RWPE2 (cell line): ENCODE measurements around the gene ATCAY.
"Not testable (repeated sequence)": the region's sequence is repeated elsewhere in the genome, so short reads cannot be mapped to it uniquely, and the experiment has no call there.

Source experiments
- ATAC-seq: fragments of 200-7000 bp; cut with Tn5 transposase; 3 replicates; pipeline ENCODE4 v1.9.1; 2021; ENCODE audit warnings: low read depth
- DNase-seq: peaks from one replicate; pipeline ENCODE4 v3.0.0-alpha.2; 2020; ENCODE audit warnings: low spot score
- H3K27ac ChIP-seq: fragments of 450-650 bp; 2 replicates; pipeline ENCODE4 v1.5.1; 2017; ENCODE audit warnings: mild to moderate bottlenecking; ENCODE audit not compliant: poor library complexity, severe bottlenecking
- H3K27me3 ChIP-seq: fragments of 250-450 bp; sonication (Bioruptor Pico); 2 replicates; pipeline ENCODE4 v1.5.1; 2021; ENCODE audit warnings: mild to moderate bottlenecking, moderate library complexity; ENCODE audit not compliant: insufficient read depth, poor library complexity, severe bottlenecking
- H3K36me3 ChIP-seq: fragments of 250-450 bp; sonication (Bioruptor Pico); 2 replicates; pipeline ENCODE4 v1.5.1; 2020; ENCODE audit warnings: low read depth, mild to moderate bottlenecking, moderate library complexity
- H3K4me1 ChIP-seq: fragments of 250-450 bp; sonication (Bioruptor Pico); 2 replicates; pipeline ENCODE4 v1.5.1; 2021; ENCODE audit warnings: mild to moderate bottlenecking, moderate library complexity; ENCODE audit not compliant: insufficient read depth, poor library complexity, severe bottlenecking
- H3K4me3 ChIP-seq: fragments of 250-450 bp; sonication (Bioruptor Pico); 2 replicates; pipeline ENCODE4 v1.5.1; 2021; ENCODE audit warnings: mild to moderate bottlenecking, moderate library complexity; ENCODE audit not compliant: severe bottlenecking
- H3K9me3 ChIP-seq: fragments of 250-450 bp; sonication (Bioruptor Pico); 2 replicates; pipeline ENCODE4 v1.5.1; 2021; ENCODE audit warnings: mild to moderate bottlenecking, moderate library complexity; ENCODE audit not compliant: severe bottlenecking
- TF ChIP-seq, protein P1 (sequence below): fragments of 450-650 bp; IDR thresholded peaks from one replicate; pipeline ENCODE4 v1.5.1; 2017; ENCODE audit warnings: mild to moderate bottlenecking, moderate library complexity; ENCODE audit not compliant: poor library complexity, severe bottlenecking

Gene ATCAY

DNA sequence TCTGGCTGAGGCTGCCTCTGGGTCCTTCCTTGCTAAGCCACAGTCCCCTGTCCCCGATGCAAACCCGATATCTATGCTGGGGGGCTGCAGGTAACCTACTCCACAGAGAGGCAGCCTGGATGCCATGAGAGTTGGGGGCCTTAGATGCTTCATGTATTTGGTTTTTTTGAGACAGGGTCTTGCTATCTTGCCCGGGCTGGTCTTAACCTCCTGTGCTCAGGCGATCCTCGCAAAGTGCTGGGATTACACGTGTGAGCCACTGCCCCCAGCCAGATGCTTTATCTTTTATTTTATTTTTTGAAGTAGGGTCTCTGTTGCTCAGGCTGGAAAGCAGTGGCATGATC, 1.5 kb downstream of the ATCAY start:
- no peak overlapping the region for H3K4me3 ChIP-seq
- no peaks in the 10 kb centered on the region for H3K4me1 ChIP-seq
- TF ChIP-seq, protein P1, sequence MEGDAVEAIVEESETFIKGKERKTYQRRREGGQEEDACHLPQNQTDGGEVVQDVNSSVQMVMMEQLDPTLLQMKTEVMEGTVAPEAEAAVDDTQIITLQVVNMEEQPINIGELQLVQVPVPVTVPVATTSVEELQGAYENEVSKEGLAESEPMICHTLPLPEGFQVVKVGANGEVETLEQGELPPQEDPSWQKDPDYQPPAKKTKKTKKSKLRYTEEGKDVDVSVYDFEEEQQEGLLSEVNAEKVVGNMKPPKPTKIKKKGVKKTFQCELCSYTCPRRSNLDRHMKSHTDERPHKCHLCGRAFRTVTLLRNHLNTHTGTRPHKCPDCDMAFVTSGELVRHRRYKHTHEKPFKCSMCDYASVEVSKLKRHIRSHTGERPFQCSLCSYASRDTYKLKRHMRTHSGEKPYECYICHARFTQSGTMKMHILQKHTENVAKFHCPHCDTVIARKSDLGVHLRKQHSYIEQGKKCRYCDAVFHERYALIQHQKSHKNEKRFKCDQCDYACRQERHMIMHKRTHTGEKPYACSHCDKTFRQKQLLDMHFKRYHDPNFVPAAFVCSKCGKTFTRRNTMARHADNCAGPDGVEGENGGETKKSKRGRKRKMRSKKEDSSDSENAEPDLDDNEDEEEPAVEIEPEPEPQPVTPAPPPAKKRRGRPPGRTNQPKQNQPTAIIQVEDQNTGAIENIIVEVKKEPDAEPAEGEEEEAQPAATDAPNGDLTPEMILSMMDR = no peak
- no peaks in the 10 kb centered on the region for H3K9me3 ChIP-seq
- H3K27me3 ChIP-seq = peaks cover 22% of the 10 kb centered on the region
- ATAC-seq (no peak), DNase-seq (no peak)
- H3K27ac ChIP-seq = no peak overlapping the region
- no peaks in the 10 kb centered on the region for H3K36me3 ChIP-seq

DNA sequence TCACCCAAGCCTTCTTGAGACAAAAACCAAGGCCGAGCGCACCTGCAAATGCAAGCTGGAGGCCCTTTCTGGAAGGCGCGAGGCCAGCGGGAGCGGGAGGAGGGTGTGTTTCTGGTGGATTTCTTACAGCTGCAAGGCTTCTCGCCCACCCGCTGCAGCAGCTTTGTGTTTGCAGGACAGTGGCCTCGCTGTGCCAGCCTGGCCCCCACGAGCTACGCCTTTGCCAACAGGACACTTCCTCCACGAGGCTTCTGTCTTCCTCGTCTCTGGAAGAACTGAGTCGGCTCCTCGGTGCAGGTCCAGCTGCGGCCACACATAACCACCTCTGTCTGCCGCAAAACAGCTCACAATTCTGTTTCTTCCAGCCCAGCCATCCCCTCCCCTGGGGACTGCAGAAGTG, 10.1 kb downstream of the ATCAY start:
- ATAC-seq = no peak
- Histone ChIP-seq H3K4me1 (no peaks in the 10 kb centered on the region), H3K4me3 (no peak overlapping the region), H3K9me3 (no peaks in the 10 kb centered on the region), H3K27ac (no peak overlapping the region), H3K27me3 (no peaks in the 10 kb centered on the region), H3K36me3 (no peaks in the 10 kb centered on the region)
- no peak for DNase-seq
- TF ChIP-seq, protein P1 = no peak

DNA sequence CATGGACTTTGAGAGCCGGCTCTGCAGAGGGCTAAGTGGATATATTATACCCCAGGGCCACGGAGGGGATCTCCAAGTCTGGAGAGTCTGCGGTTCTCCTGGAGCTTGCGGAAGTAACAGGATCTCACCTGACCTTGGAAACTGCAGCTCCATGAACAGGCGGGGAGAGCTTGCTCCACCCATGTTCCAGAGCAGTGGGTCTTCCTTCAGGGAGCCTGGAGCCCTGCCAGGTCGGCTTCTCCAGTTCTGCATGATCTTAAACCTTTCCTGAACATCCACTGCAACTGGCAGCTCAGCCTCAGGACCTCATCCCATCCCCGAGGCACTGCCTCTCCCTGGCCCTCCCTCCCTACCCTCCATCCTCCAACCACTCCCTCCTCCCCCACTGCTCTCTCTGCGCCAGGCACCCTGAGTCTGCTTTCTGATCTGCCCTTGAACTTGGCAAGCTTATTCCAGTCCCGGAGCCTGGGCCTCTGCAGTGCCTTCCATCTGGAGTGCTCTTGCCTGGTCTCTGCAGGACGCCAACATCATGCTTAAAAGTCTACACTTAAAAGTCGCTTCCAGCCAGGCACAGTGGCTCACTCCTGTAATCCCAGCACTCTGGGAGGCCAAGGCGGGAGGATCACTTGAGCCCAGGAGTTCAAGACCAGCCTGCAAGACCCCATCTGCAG, 13.2 kb downstream of the ATCAY start:
- no peak overlapping the region for H3K4me3 ChIP-seq
- no peaks in the 10 kb centered on the region for H3K4me1 ChIP-seq
- H3K27me3 ChIP-seq = no peaks in the 10 kb centered on the region
- ATAC-seq (no peak), DNase-seq (no peak)
- no peaks in the 10 kb centered on the region for H3K9me3 ChIP-seq
- TF ChIP-seq, protein P1 = no peak
- no peaks in the 10 kb centered on the region for H3K36me3 ChIP-seq
- H3K27ac ChIP-seq = no peak overlapping the region

DNA sequence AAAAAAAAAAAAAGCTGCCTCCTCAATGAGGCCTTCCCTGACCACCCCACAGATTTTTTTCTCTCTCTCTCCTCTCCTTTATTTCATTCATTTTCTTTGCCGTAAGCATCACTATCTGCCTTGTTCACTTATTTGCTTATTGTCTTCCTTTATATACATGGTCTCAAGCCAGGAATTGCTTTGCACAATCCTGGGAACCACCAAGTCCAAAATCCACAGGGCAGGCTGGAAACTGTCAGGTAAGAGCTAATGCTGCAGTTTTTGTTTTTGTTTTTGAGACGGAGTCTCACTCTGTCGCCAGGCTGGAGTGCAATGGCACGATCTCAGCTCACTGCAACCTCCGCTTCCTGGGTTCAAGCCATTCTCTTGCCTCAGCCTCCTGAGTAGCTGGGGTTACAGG, 14.5 kb downstream of the ATCAY start:
- not testable (repeated sequence) for H3K9me3 ChIP-seq, DNase-seq, H3K36me3 ChIP-seq, ATAC-seq, H3K4me1 ChIP-seq, H3K27ac ChIP-seq, H3K4me3 ChIP-seq, H3K27me3 ChIP-seq

DNA sequence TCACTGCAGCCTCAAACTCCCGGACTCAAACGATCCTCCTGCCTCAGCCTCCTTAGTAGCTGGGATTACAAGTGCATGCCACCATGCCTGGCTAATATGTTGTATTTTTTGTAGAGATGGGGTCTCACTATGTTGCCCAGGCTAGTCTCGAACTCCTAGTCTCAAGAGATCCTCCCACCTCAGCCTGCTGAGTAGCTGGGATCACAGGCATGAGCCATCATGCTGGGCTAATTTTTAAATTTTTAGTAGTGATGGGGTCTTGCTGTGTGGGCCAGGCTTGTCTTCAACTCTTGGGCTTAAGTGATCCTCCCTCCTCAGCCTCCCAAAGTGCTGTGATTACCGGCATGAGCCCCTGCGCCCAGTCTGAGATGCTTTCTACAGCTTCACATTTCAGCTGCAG, 15.3 kb downstream of the ATCAY start:
- DNase-seq = no peak
- no peak for ATAC-seq
- no peak overlapping the region for H3K27ac ChIP-seq
- H3K27me3 ChIP-seq = no peaks in the 10 kb centered on the region
- no peak overlapping the region for H3K4me3 ChIP-seq
- TF ChIP-seq, protein P1 = no peak
- H3K36me3 ChIP-seq = no peaks in the 10 kb centered on the region
- H3K9me3 ChIP-seq = no peaks in the 10 kb centered on the region
- H3K4me1 ChIP-seq = no peaks in the 10 kb centered on the region
